Spinal cord (tissue), 10 donors: ENCODE measurements around the gene KCNN3. TPM values are rescaled to one million over a fixed set of nuclear protein-coding genes. Genes with fewer than 3 reads are reported as not detected.

Source experiments
- DNase-seq, 6 donors: peaks; one replicate each; pipeline versions ENCODE4 v3.0.0 to v3.0.0-alpha.2; 2013 to 2015; ENCODE audit warnings: low spot score in 6 of 6, low read depth in 4 of 6
- H3K27ac ChIP-seq: one replicate; pipeline ENCODE4 v1.5.1; 2013; ENCODE audit warnings: low read depth, low read length, control low read depth
- H3K27me3 ChIP-seq: one replicate; pipeline ENCODE4 v1.6.1; 2013; ENCODE audit warnings: low read length; ENCODE audit not compliant: control insufficient read depth, insufficient read depth
- H3K36me3 ChIP-seq: one replicate; pipeline ENCODE4 v1.6.1; 2013; ENCODE audit warnings: low read length; ENCODE audit not compliant: control insufficient read depth, insufficient read depth
- H3K4me1 ChIP-seq: one replicate; pipeline ENCODE4 v1.6.1; 2013; ENCODE audit warnings: low read length; ENCODE audit not compliant: control insufficient read depth, insufficient read depth
- H3K4me3 ChIP-seq: one replicate; pipeline ENCODE4 v1.5.1; 2013; ENCODE audit warnings: low read depth, low read length, control low read depth
- H3K9me3 ChIP-seq: one replicate; pipeline ENCODE4 v1.6.1; 2013; ENCODE audit warnings: low read length; ENCODE audit not compliant: control insufficient read depth, insufficient read depth
- WGBS: methylation state at CpG from one replicate; pipeline ENCODE4 v1.1.5; 2013; ENCODE audit warnings: missing lambda C conversion rate; ENCODE audit not compliant: insufficient coverage; 5-methylcytosine and 5-hydroxymethylcytosine counted together
- polyA plus RNA-seq, 2 donors: library from polyadenylated mRNA; unstranded; fragments of 120-200 nt; gene quantifications; one replicate each; pipeline ENCODE4 v1.2.1, GENCODE V29; 2013; ENCODE audit not compliant: insufficient read length in 2 of 2
- total RNA-seq, 2 donors: library from RNA; depleted of rRNA in 1 of 2; stranded (reverse); fragments of 120-200 nt in 1 of 2; fragments of >200 nt in 1 of 2; gene quantifications; one replicate each; pipeline versions ENCODE4 v1.2.3 to v1.2.4, GENCODE V29; 2013 to 2014
- donor health status: healthy.

KCNN3 gene
- total and polyA plus RNA-seq, 4 donors: 9.6 to 24.8 (median 16.4) TPM

DNA sequence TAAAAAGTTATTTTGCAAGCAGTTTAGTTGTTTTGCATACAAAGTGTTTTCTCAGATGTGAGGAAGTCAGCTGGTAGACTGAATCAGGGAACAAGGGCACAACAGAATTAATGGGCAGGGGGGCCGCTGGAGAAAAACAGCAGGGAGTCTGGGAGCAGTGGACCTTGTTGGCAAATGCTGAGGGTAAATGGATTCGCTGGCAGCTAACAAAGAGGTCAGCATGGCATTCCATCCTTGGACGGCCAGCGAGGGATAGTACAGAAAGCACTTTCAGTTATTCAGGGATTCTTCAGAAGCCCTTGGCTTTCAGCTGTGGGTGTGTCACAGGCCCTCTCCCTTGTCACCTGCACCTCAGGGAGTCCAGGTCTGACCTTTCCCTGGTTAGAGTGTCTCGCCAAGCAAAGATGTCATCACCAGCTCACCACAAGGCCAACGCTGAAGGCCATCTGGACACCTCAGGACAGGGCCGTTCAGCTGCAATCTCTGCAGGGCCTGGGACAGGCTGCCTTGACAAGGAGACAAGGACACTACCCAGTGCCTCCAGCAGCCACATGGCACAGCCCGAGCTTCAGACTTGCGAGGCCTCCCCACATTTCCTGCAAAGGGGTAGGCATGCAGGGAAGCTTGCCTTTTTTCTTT is 90.4 kb downstream of the KCNN3 start:
- DNase-seq: peak in 2 of 6 donors; percentile 49 to 51
- peaks cover 47% of the 10 kb centered on the region for H3K4me1 ChIP-seq
- H3K27ac ChIP-seq: no peak overlapping the region
- H3K27me3 ChIP-seq: no peaks in the 10 kb centered on the region
- no peak overlapping the region for H3K4me3 ChIP-seq
- H3K9me3 ChIP-seq: no peaks in the 10 kb centered on the region
- WGBS: 51% methylated on average over 8 of the region's 9 CpGs
- peaks cover 5% of the 10 kb centered on the region for H3K36me3 ChIP-seq

DNA sequence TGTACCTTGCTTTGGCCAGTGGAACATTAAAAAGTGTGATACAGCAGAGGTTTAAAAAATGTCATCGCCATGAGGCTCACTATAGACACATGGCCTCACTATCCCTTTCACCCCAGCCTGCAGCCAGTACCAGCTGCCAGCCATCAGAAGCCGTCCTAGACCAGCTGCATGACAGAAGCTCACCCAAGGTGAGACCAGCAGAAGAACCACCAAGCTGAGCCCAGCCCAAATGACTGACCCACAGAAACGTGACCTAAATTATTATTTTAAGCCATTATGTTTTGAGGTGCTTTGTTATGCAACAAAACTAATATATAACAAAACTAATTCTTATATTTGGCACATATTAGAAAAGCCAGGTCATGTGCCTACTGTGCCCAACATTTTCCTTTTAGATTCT is 91.1 kb downstream of the KCNN3 start:
- no peaks in the 10 kb centered on the region for H3K9me3 ChIP-seq
- H3K4me1 ChIP-seq: peaks cover 49% of the 10 kb centered on the region
- H3K27ac ChIP-seq: no peak overlapping the region
- H3K27me3 ChIP-seq: no peaks in the 10 kb centered on the region
- peaks cover 3% of the 10 kb centered on the region for H3K36me3 ChIP-seq
- H3K4me3 ChIP-seq: no peak overlapping the region
- no peak for DNase-seq
- 100% methylated on average over 1 of the region's 3 CpGs for WGBS

- peaks cover 56% of the 10 kb centered on the region for H3K4me1 ChIP-seq
- WGBS: 100% methylated on average over 2 of the region's 2 CpGs
These were observed 91.8 kb downstream of the KCNN3 start for GRCh38 chr1:154778275-154778674.

GRCh38 chr1:154777781-154778180 is 92.3 kb downstream of the KCNN3 start:
- no peaks in the 10 kb centered on the region for H3K9me3 ChIP-seq
- no peak for DNase-seq
- peaks cover 3% of the 10 kb centered on the region for H3K36me3 ChIP-seq
- H3K27me3 ChIP-seq: no peaks in the 10 kb centered on the region
- no peak overlapping the region for H3K27ac ChIP-seq
- H3K4me1 ChIP-seq: peaks cover 61% of the 10 kb centered on the region
- 87% methylated on average over 2 of the region's 5 CpGs for WGBS
- H3K4me3 ChIP-seq: no peak overlapping the region

More at GRCh38 chr1:154778275-154778674, 91.8 kb downstream of the KCNN3 start:
- H3K36me3 ChIP-seq: peaks cover 3% of the 10 kb centered on the region
- no peaks in the 10 kb centered on the region for H3K9me3 ChIP-seq
- no peaks in the 10 kb centered on the region for H3K27me3 ChIP-seq
- no peak overlapping the region for H3K27ac ChIP-seq
- H3K4me3 ChIP-seq: no peak overlapping the region
- DNase-seq: no peak

- H3K4me1 ChIP-seq: peaks cover 67% of the 10 kb centered on the region
- H3K9me3 ChIP-seq: no peaks in the 10 kb centered on the region
- H3K27ac ChIP-seq: no peak overlapping the region
- no peaks in the 10 kb centered on the region for H3K27me3 ChIP-seq
- DNase-seq: no peak
- H3K36me3 ChIP-seq: peaks cover 5% of the 10 kb centered on the region
- 80% methylated on average over 1 of the region's 5 CpGs for WGBS
- H3K4me3 ChIP-seq: no peak overlapping the region
These were observed 92.9 kb downstream of the KCNN3 start for GRCh38 chr1:154777154-154777553.

- 21% methylated on average over 10 of the region's 17 CpGs for WGBS
- H3K27me3 ChIP-seq: no peaks in the 10 kb centered on the region
- no peak overlapping the region for H3K4me3 ChIP-seq
- H3K9me3 ChIP-seq: no peaks in the 10 kb centered on the region
- DNase-seq: peak in 4 of 6 donors; percentile 59 to 94 (median 72)
- H3K36me3 ChIP-seq: peaks cover 10% of the 10 kb centered on the region
- H3K4me1 ChIP-seq: peaks cover 68% of the 10 kb centered on the region
- H3K27ac ChIP-seq: peak overlapping the region; percentile 73
These were observed 94.2 kb downstream of the KCNN3 start for GRCh38 chr1:154775621-154776605.

- H3K36me3 ChIP-seq: peaks cover 10% of the 10 kb centered on the region
- no peaks in the 10 kb centered on the region for H3K9me3 ChIP-seq
- WGBS: 33% methylated on average over 2 of the region's 7 CpGs
- no peak overlapping the region for H3K4me3 ChIP-seq
- peak in 1 of 6 donors; percentile 12 for DNase-seq
- no peaks in the 10 kb centered on the region for H3K27me3 ChIP-seq
- peak overlapping the region; percentile 85 for H3K27ac ChIP-seq
- peaks cover 56% of the 10 kb centered on the region for H3K4me1 ChIP-seq
These were observed 95.8 kb downstream of the KCNN3 start for GRCh38 chr1:154774175-154774855.

- Histone ChIP-seq H3K36me3 (peaks cover 10% of the 10 kb centered on the region), H3K27me3 (no peaks in the 10 kb centered on the region), H3K9me3 (no peaks in the 10 kb centered on the region), H3K4me3 (no peak overlapping the region), H3K27ac (peak overlapping the region; percentile 85), H3K4me1 (peaks cover 55% of the 10 kb centered on the region)
- peak; percentile 44 to 88 (median 65) for DNase-seq
- WGBS: no CpG with 5 or more reads among the region's 2 CpGs
These were observed 96.5 kb downstream of the KCNN3 start for GRCh38 chr1:154773551-154773950.
